ENCODE data around the gene CD58. TPM values are rescaled to one million over a fixed set of nuclear protein-coding genes. Genes with fewer than 3 reads are reported as not detected.

Gene CD58
- total RNA-seq, 4 donors from 2014 or later: 23.1 to 63.0 (median 39.0) TPM

- no peak for TF ChIP-seq POLR2A (IDR thresholded peaks at IDR 0.05)
- no peak for TF ChIP-seq CTCF (IDR thresholded peaks at IDR 0.05)
These were observed 41.6 kb downstream of the CD58 start for GRCh38 chr1:116529199-116529631.

GRCh38 chr1:116528329-116529083 is 42.3 kb downstream of the CD58 start:
- Histone ChIP-seq H3K36me3 (peaks cover 0 to 12% (median 0%) of the 10 kb centered on the region in 3 donors), H3K9me3 (no peaks in the 10 kb centered on the region), H3K4me3 (no peak overlapping the region), H3K27ac (no peak overlapping the region), H3K27me3 (no peaks in the 10 kb centered on the region), H3K4me1 (no peaks in the 10 kb centered on the region)
- no peak for DNase-seq
- TF ChIP-seq CTCF (IDR thresholded peaks at IDR 0.05) (no peak), POLR2A (IDR thresholded peaks at IDR 0.05) (no peak)

More at GRCh38 chr1:116529199-116529631, 41.6 kb downstream of the CD58 start:
- no peak overlapping the region for H3K4me3 ChIP-seq
- no peaks in the 10 kb centered on the region for H3K4me1 ChIP-seq
- H3K36me3 ChIP-seq: peaks cover 0 to 18% (median 0%) of the 10 kb centered on the region in 3 donors
- no peaks in the 10 kb centered on the region for H3K9me3 ChIP-seq
- DNase-seq: no peak
- no peaks in the 10 kb centered on the region for H3K27me3 ChIP-seq
- H3K27ac ChIP-seq: no peak overlapping the region

GRCh38 chr1:116525440-116525839 is 45.4 kb downstream of the CD58 start:
- Histone ChIP-seq H3K4me3 (no peak overlapping the region), H3K27ac (no peak overlapping the region), H3K36me3 (no peaks in the 10 kb centered on the region), H3K27me3 (no peaks in the 10 kb centered on the region), H3K9me3 (no peaks in the 10 kb centered on the region), H3K4me1 (no peaks in the 10 kb centered on the region)
- TF ChIP-seq CTCF (IDR thresholded peaks at IDR 0.05): no peak
- DNase-seq: no peak

- no peak for DNase-seq
These were observed 49.6 kb downstream of the CD58 start for GRCh38 chr1:116521186-116521585.

GRCh38 chr1:116518400-116518799 is 52.4 kb downstream of the CD58 start:
- no peak for TF ChIP-seq POLR2A (IDR thresholded peaks at IDR 0.05)
- TF ChIP-seq CTCF (IDR thresholded peaks at IDR 0.05): no peak
- H3K27me3 ChIP-seq: no peaks in the 10 kb centered on the region

More at GRCh38 chr1:116521186-116521585, 49.6 kb downstream of the CD58 start:
- Histone ChIP-seq H3K4me3 (no peak overlapping the region), H3K9me3 (no peaks in the 10 kb centered on the region), H3K36me3 (peaks cover 0 to 6% (median 0%) of the 10 kb centered on the region in 3 donors), H3K27ac (no peak overlapping the region), H3K4me1 (no peaks in the 10 kb centered on the region), H3K27me3 (no peaks in the 10 kb centered on the region)
- TF ChIP-seq CTCF (IDR thresholded peaks at IDR 0.05): no peak
- no peak for TF ChIP-seq POLR2A (IDR thresholded peaks at IDR 0.05)

More at GRCh38 chr1:116518400-116518799, 52.4 kb downstream of the CD58 start:
- Histone ChIP-seq H3K27ac (no peak overlapping the region), H3K9me3 (no peaks in the 10 kb centered on the region), H3K36me3 (peaks cover 0 to 6% (median 0%) of the 10 kb centered on the region in 3 donors), H3K4me3 (no peak overlapping the region), H3K4me1 (peaks cover 0 to 14% (median 2%) of the 10 kb centered on the region in 4 donors)
- no peak for DNase-seq

Data from Peyer's patch (tissue), 4 donors.